ENCODE data around the gene FOXE3. TPM values are rescaled to one million over a fixed set of nuclear protein-coding genes. Genes with fewer than 3 reads are reported as not detected.
A peak's percentile ranks its signal among the peaks of the same experiment; 100 is the strongest.

Gene FOXE3
- total RNA-seq, 1 experiment from 2014 or later, result 0.20 TPM

- H3K36me3 ChIP-seq (ENCODE audit: control insufficient read depth in 1 of 2, insufficient read depth in 2 of 2, low read length in 2 of 2), result no peaks in the 10 kb centered on the region
- ChIA-PET RAD21 (ENCODE audit: low non-redundant PET in 1 of 2, low total read pairs in 2 of 2, uncharacterized antibody in 2 of 2, unreplicated experiment in 2 of 2) (interaction anchor here (0.9 to 1.1 kb wide), 3 partner anchors 195 to 338 kb away, joined by 3 to 4 read pairs (median 3); no protein-coding TSS in a partner anchor), POLR2A (interaction anchor here (1.0 kb wide), 1 partner anchor 338 kb away, joined by 3 read pairs; no protein-coding TSS in a partner anchor), CTCF (interaction anchor here (1.0 to 4.0 kb wide), 13 partner anchors 12 to 339 kb away, joined by 3 to 48 read pairs (median 5); partner anchors contain the start of genes CMPK1 and FOXD2)
- ATAC-seq (peak; percentile 48), DNase-seq (ENCODE audit: low read depth, low spot score) (no peak)
- no peak for TF ChIP-seq TCF7L2 (IDR thresholded peaks at IDR 0.05; ENCODE audit: borderline replicate concordance, extremely low read depth, insufficient read depth, insufficient read length)
- 0 out of 2 replicates have a peak, but pooled peaks have one; percentile 10 for TF ChIP-seq ATF3 (IDR thresholded peaks at IDR 0.05)
- H3K4me1 ChIP-seq (ENCODE audit: control insufficient read depth in 1 of 2, insufficient read depth in 2 of 2, low read length in 2 of 2), result no peaks in the 10 kb centered on the region
- H3K4me3 ChIP-seq (replicated peaks in 1 of 2; ENCODE audit: low read depth in 1 of 2, low read length in 2 of 2), result no peak overlapping the region
- intact Hi-C loops (cut with micrococcal nuclease), result loop anchor here (1.0 kb wide), 3 partner anchors 36 to 338 kb away; no protein-coding TSS in a partner anchor
- TSS peak; percentile 28 for BruUV-seq (replicated peaks)
- H2AFZ ChIP-seq (ENCODE audit: low read depth, low read length, poor library complexity, severe bottlenecking), result no peak overlapping the region
- H3K9ac ChIP-seq (ENCODE audit: low read length), result no peak overlapping the region
- H3K79me2 ChIP-seq (ENCODE audit: insufficient read depth, low read length), result no peaks in the 10 kb centered on the region
- no peaks in the 10 kb centered on the region for H3K9me3 ChIP-seq (ENCODE audit: control insufficient read depth in 1 of 2, insufficient read depth in 1 of 2, low read depth in 1 of 2, low read length in 2 of 2)
- H3K27me3 ChIP-seq (ENCODE audit: insufficient read depth, low read length), result no peaks in the 10 kb centered on the region
- H4K20me1 ChIP-seq (ENCODE audit: insufficient read depth), result no peaks in the 10 kb centered on the region
- no peak overlapping the region for H3K4me2 ChIP-seq (ENCODE audit: low read length)
- no peaks in the 10 kb centered on the region for H3K9me2 ChIP-seq (ENCODE audit: insufficient read depth)
- no peak overlapping the region for H3K27ac ChIP-seq (ENCODE audit: low read depth, low read length)
Measured at GRCh38 chr1:47388030-47388890, 27.8 kb upstream of the FOXE3 start.

DNA sequence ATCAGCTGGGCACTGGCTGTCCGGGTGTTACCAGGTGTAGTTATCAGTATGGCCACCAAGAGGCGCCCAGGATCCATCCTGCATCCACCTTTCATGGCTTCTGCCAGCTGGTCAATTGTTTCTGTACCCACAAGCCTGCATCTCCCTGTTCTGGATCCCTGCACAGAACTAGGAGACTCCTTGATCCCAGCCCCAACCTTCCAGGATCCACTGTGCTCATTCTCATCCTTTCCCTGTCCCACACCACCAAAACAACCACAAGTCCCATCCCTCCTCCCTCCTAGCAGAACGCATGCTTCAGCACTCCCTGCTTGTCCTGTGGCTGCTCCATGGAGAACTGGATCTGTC lies 27.2 kb upstream of the FOXE3 start:
- no peaks in the 10 kb centered on the region for H3K4me1 ChIP-seq (ENCODE audit: control insufficient read depth in 1 of 2, insufficient read depth in 2 of 2, low read length in 2 of 2)
- intact Hi-C loops (cut with micrococcal nuclease), result loop anchor here (1.0 kb wide), 3 partner anchors 35 to 337 kb away; no protein-coding TSS in a partner anchor
- no peaks in the 10 kb centered on the region for H3K9me2 ChIP-seq (ENCODE audit: insufficient read depth)
- no peaks in the 10 kb centered on the region for H4K20me1 ChIP-seq (ENCODE audit: insufficient read depth)
- no peak overlapping the region for H3K9ac ChIP-seq (ENCODE audit: low read length)
- DNase-seq (ENCODE audit: low read depth, low spot score) (peak; percentile 35), ATAC-seq (peak; percentile 91)
- TF ChIP-seq CTCF (IDR thresholded peaks at IDR 0.05 in 2 of 3, conservative IDR thresholded peaks at IDR 0.05 in 1 of 3; ENCODE audit: borderline replicate concordance in 1 of 3, insufficient read depth in 1 of 3, low read depth in 2 of 3, low read length in 2 of 3) (peak; percentile 73 to 80 (median 79)), ZNF274 (IDR thresholded peaks at IDR 0.05; ENCODE audit: low read depth, low read length) (no peak), RAD21 (IDR thresholded peaks at IDR 0.05; ENCODE audit: low read depth) (peak; percentile 87)
- H2AFZ ChIP-seq (ENCODE audit: low read depth, low read length, poor library complexity, severe bottlenecking), result no peak overlapping the region
- POLR2A ChIA-PET, result interaction anchor here (1.0 kb wide), 1 partner anchor 337 kb away, joined by 3 read pairs; no protein-coding TSS in a partner anchor
- CTCF ChIA-PET, result interaction anchor here (1.0 to 4.0 kb wide), 14 partner anchors 12 to 338 kb away, joined by 3 to 48 read pairs (median 5); partner anchors contain the start of genes CMPK1 and FOXD2
- H3K9me3 ChIP-seq (ENCODE audit: control insufficient read depth in 1 of 2, insufficient read depth in 1 of 2, low read depth in 1 of 2, low read length in 2 of 2), result no peaks in the 10 kb centered on the region
- BruUV-seq (replicated peaks), result no TSS peak
- H3K4me3 ChIP-seq (replicated peaks in 1 of 2; ENCODE audit: low read depth in 1 of 2, low read length in 2 of 2), result no peak overlapping the region
- no peak overlapping the region for H3K27ac ChIP-seq (ENCODE audit: low read depth, low read length)
- H3K79me2 ChIP-seq (ENCODE audit: insufficient read depth, low read length), result no peaks in the 10 kb centered on the region
- no peaks in the 10 kb centered on the region for H3K36me3 ChIP-seq (ENCODE audit: control insufficient read depth in 1 of 2, insufficient read depth in 2 of 2, low read length in 2 of 2)
- H3K27me3 ChIP-seq (ENCODE audit: insufficient read depth, low read length), result no peaks in the 10 kb centered on the region
- no peak overlapping the region for H3K4me2 ChIP-seq (ENCODE audit: low read length)
- RAD21 ChIA-PET (ENCODE audit: low non-redundant PET in 1 of 2, low total read pairs in 2 of 2, uncharacterized antibody in 2 of 2, unreplicated experiment in 2 of 2), result interaction anchor here (0.9 to 1.1 kb wide), 3 partner anchors 195 to 337 kb away, joined by 3 to 4 read pairs (median 3); no protein-coding TSS in a partner anchor

All from HCT116 (cell line).